Activated CD8-positive, alpha-beta memory T cell treated with anti-CD3 and anti-CD28 coated beads for 1 hour (primary cell): Measurements from ENCODE around the gene PDE4D.

Experiments used
- DNase-seq, 2 donors: peaks; one replicate each; pipeline ENCODE4 v3.0.0-alpha.2; 2020; ENCODE audit warnings: low read depth in 1 of 2; ENCODE audit errors: extremely low read depth in 1 of 2

Gene PDE4D

GRCh38 chr5:59346514-59346913, 547.0 kb downstream of the PDE4D start:
- no peak for DNase-seq

GRCh38 chr5:59342181-59342580, 551.3 kb downstream of the PDE4D start:
- DNase-seq = no peak

DNA sequence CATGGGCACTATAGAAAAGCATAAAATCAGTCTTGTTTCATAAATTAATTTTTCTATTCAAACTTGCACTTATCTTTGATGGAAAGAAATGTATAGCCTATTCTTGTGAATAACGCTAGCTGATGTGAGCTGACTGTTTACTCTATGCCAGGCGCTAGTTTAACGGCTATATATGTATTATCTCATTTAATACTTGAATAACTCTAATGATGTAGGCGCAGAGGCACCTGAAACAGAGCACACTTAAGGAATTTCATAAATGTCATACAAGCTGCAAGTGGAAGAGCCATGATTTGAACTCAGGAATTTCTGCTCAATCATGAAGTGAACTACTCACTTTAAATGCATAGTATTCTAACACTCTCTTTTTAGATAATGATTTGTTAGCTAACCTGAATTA, 551.8 kb downstream of the PDE4D start:
- no peak for DNase-seq

DNA sequence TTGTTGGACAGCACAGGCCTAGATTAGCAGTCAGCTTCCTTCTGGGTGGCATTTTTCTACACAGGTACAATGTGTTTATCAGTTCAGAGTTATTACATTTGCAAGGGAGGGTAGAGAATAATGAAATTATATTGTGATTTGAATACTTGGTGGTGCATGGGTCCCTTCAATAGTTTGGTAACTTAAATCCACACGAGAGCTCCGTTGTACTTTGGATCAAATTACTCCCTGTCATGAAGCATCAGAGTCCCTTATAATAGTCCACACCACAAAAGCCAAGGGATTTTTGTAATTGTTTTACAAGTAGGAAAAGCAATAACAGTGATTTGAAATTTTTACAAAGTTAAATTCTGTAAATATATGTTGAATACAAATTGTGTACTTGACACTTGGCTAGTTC, 552.4 kb downstream of the PDE4D start:
- no peak for DNase-seq

DNA sequence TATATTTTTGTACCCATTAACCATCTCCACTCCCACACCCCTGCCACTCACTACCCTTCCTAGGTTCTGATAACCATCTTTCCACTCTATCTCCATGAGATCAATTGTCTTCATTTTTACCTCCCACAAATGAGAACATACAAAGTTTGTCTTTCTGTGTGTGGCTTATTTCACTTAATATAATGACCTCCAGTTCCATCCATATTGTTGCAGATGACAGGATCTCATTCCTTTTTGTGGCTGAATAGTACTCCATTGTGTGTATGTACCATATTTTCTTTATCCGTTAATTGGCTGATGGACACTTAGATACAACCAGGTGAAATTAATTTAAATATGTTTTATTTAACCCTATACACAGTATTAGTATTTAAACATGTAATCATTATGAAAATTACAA, 552.9 kb downstream of the PDE4D start:
- DNase-seq = no peak

DNA sequence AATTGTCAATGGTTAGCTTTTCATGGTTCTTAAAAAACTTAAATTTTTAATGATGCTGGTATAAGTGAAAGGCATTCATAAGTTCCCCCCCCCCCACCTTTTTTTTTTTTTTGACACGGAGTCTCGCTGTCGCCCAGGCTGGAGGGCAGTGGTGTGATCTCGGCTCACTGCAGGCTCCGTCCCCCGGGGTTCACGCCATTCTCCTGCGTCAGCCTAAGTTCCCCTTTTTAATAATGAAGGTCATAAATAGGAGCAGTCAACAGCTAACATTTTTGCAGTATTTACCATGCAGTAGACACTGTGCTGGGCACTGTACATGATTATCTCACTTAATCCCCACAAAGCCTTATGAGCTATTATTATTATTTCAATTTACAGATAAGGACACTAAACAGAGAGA, 556.3 kb downstream of the PDE4D start:
- DNase-seq = no peak

DNA sequence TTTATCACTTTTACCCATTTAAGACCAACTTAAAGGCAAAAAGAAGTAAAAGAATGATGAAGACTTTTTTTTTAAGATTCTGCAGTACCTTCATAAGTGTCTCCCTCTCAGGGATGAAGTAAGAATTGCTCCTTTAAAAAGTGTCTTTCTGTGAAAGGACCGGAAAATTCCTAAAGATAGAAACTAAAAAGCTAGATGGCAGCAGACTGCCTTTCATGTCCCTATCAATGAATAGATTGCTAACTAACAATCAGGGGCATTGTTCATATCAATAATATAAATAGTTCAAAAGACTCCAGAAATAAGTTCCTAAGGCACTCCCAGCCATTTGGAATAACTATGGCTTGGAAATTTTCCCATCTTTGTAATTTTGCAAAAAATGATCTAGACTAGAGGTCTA, 558.0 kb downstream of the PDE4D start:
- DNase-seq = no peak

DNA sequence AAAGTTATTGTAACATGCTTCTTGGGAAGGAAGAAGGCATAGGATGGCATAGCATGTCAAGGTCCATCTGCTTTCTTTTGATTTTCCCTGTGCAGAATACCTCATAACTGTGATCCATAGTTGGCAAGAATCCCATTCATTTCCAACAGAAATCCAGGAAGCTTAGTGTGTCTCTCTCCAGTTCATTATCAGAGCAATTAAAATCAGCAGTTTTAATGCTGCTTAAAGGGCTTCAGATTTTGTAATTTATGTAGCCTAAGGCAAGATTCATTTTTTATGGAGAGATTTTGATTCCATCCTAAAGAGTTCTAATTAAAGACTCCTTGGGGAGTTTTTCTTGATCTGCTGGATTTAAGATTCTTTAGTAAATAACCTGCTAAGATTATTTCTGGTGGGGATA, 560.1 kb downstream of the PDE4D start:
- DNase-seq = no peak

- no peak for DNase-seq
Observed at GRCh38 chr5:59332236-59332973, 561.1 kb downstream of the PDE4D start.

- DNase-seq = no peak
Observed at GRCh38 chr5:59330680-59331079, 562.8 kb downstream of the PDE4D start.

DNA sequence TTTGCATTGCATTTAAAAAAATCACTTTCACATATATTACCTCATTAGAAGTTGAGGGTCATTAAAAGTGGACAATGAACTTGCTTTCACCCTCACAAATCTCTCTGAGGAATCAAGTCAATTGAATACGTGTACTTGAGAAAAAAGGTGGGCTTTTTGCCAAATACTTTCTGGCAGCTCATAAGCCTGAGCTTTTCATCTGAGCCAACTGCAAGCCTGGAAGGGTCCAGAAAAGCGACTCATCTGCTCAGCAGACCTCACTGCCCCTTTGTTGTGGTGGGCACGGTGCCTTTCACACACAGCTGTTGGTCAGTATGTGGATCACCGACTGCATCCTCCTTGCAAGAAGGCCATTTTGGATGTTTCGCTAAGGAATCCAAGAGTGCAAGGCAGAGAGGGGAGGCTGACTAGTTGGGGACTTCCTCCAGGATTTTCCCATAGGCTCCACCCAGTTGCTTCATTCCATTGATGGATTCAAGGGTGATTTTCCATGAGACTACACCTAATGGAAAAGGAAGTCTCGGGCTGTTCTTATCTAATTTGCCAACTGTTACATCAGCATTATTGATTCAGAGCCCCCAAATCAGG, 564.7 kb downstream of the PDE4D start:
- no peak for DNase-seq

- no peak for DNase-seq
Observed at GRCh38 chr5:59327191-59327980, 566.1 kb downstream of the PDE4D start.

GRCh38 chr5:59326596-59326995, 566.9 kb downstream of the PDE4D start:
- DNase-seq = no peak

DNA sequence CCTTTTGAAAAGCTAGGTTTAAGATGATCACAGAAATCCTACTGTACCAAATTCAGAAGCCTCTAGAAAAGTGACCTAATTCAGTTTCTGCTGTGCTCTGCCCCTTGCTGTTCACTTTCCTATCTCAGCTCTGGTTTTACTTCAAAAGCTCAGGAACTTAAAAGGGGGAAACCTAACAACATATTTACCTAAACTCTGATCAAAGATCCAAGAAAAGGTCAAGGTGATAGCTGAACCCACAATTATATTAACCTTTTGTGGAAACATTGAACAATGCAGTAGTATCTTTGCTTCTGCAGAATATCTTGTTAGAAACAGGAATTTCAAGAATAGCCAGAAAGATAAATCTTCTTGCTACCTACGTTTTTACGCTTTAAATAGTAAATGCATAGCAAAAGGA, 568.5 kb downstream of the PDE4D start:
- DNase-seq = no peak

- no peak for DNase-seq
Observed at GRCh38 chr5:59322894-59323293, 570.6 kb downstream of the PDE4D start.

DNA sequence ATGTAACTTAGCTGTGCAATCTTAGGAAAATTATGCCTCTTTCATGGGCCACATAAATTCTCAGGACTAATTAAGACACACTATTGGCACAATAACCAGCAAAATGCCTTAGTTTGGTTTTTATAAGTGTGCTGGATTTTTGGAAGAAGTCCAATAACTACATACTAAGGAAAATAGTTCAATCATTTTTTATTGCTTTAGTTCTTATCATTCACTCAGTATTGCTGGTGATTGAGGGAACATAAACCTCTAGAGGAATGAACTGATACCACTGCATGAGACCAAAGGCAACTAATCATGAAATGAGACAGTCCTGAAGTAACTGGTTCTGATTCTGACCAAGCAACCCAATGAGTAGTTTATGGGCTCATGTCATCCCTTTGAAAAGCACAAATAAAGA, 571.5 kb downstream of the PDE4D start:
- no peak for DNase-seq

DNA sequence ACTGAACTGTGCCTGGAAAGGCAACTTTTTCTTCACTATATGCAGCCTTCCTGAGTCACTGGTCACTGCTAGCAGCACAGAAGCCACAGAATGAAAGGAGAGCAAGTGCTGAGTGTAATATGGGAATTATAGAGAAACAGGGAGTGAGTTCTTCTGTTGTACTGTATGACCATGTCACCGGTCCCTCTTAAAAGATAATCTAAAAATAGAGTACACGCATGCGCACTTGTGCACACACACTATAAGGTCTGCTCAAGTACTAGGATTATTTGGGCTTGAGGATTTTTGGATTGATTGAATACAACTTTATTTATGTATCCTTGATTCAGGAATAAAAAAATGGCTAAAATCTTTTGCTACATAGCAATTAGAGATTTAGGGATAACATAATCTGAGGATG, 571.9 kb downstream of the PDE4D start:
- no peak for DNase-seq

GRCh38 chr5:59320420-59320819, 573.1 kb downstream of the PDE4D start:
- no peak for DNase-seq

DNA sequence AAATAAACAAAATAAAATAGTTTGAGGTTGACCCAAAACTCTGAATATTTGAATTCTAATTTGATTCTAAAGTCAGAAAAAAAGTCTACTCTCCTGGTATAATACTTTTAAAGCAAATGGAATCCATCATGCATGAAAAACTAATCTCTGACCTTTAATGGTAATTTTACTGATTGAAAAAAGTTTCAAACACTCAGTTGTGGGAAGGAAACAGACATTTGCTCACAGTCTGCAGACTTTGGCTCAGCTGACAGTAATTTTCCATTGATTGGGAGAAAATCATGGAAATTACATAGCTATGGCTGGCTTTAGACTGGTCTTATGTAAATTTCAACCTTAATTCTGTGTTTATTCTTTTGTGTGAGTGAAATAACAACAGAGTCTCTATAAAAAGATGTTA, 574.3 kb downstream of the PDE4D start:
- no peak for DNase-seq

GRCh38 chr5:59317774-59318205, 575.7 kb downstream of the PDE4D start:
- DNase-seq = no peak

DNA sequence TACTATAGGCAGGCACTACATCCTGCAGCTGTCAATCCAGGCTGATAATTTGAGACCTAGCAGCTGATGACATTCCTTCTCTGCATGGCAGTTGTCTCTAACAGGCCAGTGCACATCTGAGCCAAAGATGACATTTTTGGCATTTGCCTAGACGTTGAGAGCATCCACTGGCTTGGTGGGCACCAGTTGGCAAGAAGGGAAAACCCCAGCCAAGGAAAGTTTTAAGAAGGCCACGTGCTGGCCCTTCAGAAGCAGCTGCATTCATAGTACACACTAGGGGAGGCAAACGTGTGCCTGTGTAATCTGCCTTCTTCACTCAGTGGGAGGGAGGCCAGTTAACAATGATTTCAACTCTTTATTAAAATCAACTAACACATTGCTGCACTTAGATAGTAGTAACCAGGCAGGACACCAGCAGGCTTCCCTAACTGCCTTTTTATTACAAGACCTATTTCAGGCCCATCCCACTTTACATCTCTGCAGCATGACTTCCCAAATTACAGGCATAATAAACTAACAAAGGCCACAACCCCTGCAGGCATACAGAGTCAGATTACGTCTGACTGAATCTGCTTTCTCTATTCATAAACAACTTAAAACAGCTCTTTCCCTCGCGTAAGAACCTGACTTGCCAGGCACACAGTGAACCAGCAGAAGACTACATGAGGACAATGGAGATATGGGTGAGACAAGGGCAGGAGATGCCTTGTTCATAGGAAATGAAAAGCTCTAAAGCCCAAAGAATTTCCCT, 576.3 kb downstream of the PDE4D start:
- DNase-seq = no peak
